GM12864 (cell line): ENCODE results near the gene CAMK2B.
A peak's percentile ranks its signal among the peaks of the same experiment; 100 is the strongest.

Experiments used
- DNase-seq: peaks from one replicate; pipeline ENCODE4 v3.0.0-alpha.2; 2011; ENCODE audit warnings: low read depth
- H3K4me3 ChIP-seq: 2 replicates; pipeline ENCODE4 v1.5.1; 2011; ENCODE audit warnings: mild to moderate bottlenecking, low read depth, low read length, control low read depth
- CTCF ChIP-seq: IDR thresholded peaks from 2 replicates; pipeline ENCODE4 v1.5.1; 2011; ENCODE audit warnings: low read depth, mild to moderate bottlenecking, moderate library complexity, low read length, control low read depth, inconsistent platforms; ENCODE audit errors: missing control alignments

CAMK2B gene

GRCh38 chr7:44310221-44310848, 15.1 kb downstream of the CAMK2B start:
- no peak for TF ChIP-seq CTCF
- no peak for DNase-seq
- H3K4me3 ChIP-seq: no peak overlapping the region; the same call in 1 of the 2 replicates

- no peak for DNase-seq
- no peak for TF ChIP-seq CTCF
- H3K4me3 ChIP-seq: peak overlapping the region; percentile 36
These were observed 15.9 kb downstream of the CAMK2B start for GRCh38 chr7:44309271-44310091.

DNA sequence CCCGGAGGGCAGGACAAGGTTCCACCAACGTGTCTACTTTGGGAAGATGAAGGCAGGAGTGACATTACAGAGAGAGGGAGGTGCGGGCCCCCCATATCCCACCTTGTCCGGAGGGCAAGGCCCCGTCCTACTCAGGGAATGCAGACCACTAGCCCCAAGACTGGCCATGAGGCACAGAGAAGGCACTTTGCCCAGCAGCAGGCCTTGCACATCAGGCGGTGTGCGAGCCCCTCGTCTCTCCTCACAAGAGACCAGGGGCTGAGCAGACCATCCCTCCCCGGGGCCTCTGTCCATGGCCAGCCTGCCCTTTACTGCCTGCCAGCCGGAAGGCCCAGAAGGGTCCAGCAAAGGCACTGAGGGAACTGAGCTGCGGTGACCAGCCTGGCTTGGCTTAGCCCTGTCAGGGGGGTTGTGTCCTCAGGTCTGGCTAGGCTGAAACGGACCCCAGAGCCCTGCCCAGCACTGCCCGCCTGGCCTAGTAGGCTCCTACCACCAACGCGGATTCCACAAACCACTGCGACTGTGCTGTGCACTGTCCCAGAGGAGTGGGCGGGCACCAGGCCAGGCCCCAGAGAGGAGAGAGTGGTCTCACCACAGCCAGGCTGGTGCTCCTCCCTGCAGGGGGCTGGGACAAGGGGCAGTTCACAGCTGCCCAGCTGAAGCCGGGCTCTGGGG, 16.7 kb downstream of the CAMK2B start:
- H3K4me3 ChIP-seq: no peak overlapping the region
- TF ChIP-seq CTCF: no peak
- DNase-seq: no peak

GRCh38 chr7:44307905-44308595, 17.3 kb downstream of the CAMK2B start:
- TF ChIP-seq CTCF: no peak
- DNase-seq: no peak
- no peak overlapping the region for H3K4me3 ChIP-seq

DNA sequence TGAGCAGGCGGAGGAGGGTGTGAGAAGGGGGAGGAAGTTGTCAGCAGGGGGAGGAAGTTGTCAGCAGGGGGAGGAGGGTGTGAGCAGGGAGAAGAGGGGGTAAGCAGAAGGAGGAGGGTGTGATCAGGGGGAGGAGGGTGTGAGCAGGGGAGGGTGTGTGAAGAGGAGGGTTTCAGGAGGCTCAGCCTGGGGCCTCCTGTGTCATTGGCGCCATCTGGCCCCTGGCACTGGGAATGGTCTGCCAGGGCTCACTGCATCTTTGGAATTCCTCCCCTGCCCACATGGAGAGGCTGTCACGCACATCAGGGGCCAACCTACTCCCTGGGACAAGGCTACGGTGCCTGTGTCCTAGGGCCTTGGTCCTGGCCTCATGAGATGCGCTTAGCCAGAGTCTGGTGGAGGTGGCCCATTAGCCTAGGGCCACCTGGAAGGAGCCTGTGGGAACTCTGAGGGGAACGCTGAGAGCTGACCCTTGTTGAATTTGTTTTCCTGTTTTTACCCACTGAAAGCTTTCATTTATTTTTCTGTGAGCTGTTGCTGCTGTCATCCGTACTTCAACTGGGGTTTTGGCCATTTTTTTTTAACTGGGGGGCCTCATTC, 18.0 kb downstream of the CAMK2B start:
- H3K4me3 ChIP-seq: no peak overlapping the region
- no peak for DNase-seq
- TF ChIP-seq CTCF: peak; percentile 36

DNA sequence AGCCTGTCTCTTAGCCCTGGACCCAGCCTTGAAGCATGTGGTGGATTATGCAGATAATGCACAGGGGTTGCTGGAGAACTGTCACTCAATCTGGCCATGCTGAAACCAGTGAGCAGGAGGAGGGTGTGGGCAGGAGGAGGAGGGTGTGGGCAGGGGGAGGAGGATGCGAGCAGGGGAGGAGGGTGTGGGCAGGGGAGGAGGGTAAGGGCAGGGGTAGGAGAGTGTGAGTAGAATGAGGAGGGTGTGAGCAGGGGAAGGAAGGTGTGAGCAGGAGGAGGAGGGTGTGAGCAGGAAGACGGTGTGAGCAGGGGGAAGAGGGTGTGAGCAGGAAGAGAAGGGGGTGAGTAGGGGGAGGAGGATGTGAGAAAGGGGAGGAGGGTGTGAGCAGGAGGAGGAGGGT, 18.8 kb downstream of the CAMK2B start:
- no peak overlapping the region for H3K4me3 ChIP-seq
- DNase-seq: no peak
- no peak for TF ChIP-seq CTCF
